Measurements from ENCODE around the gene SNPH. TPM values are rescaled to one million over a fixed set of nuclear protein-coding genes. Genes with fewer than 3 reads are reported as not detected.
A peak's percentile ranks its signal among the peaks of the same experiment; 100 is the strongest.

Gene SNPH
- total and polyA plus RNA-seq, 4 donors = 1.2 to 3.3 (median 2.1) TPM

DNA sequence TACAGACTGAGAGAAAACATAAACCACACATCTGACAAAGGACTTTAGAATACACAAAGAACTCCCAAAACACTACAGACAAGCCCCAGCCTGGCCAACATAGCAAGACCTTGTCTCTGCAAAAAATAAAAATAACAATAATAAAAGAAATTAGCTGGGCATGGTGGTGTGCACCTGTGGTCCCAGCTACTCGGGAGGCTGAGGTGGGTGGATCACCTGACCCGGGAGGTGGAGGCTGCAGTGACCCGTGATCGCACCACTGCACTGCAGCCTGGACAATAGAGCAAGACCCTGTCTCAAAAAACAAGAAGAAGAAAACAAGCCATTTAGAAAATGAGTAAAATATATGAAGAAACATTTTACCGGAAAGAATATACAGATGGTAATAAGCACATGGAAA, 49.7 kb downstream of the SNPH start:
- Histone ChIP-seq H3K36me3 (ENCODE audit: control insufficient read depth in 4 of 4, insufficient read depth in 4 of 4, low read length in 4 of 4) (peaks cover 0 to 3% (median 0%) of the 10 kb centered on the region in 4 donors), H3K4me3 (no peak overlapping the region), H3K9ac (ENCODE audit: insufficient read depth in 1 of 2, low read length in 2 of 2) (no peak overlapping the region), H3K27ac (ENCODE audit: low read depth in 1 of 2, low read length in 1 of 2) (no peak overlapping the region), H3K4me1 (ENCODE audit: control insufficient read depth in 5 of 5, insufficient read depth in 5 of 5, low read length in 5 of 5) (peaks cover 0 to 6% (median 0%) of the 10 kb centered on the region in 5 donors), H3K9me3 (ENCODE audit: control insufficient read depth in 4 of 4, insufficient read depth in 3 of 4, low read length in 3 of 4) (no peaks in the 10 kb centered on the region), H3K27me3 (ENCODE audit: control insufficient read depth in 3 of 3, insufficient read depth in 3 of 3, low read length in 2 of 3) (no peaks in the 10 kb centered on the region)
- ATAC-seq (ENCODE audit: insufficient read depth, low FRiP score) = no peak
- no peak for DNase-seq
- TF ChIP-seq, protein P1, sequence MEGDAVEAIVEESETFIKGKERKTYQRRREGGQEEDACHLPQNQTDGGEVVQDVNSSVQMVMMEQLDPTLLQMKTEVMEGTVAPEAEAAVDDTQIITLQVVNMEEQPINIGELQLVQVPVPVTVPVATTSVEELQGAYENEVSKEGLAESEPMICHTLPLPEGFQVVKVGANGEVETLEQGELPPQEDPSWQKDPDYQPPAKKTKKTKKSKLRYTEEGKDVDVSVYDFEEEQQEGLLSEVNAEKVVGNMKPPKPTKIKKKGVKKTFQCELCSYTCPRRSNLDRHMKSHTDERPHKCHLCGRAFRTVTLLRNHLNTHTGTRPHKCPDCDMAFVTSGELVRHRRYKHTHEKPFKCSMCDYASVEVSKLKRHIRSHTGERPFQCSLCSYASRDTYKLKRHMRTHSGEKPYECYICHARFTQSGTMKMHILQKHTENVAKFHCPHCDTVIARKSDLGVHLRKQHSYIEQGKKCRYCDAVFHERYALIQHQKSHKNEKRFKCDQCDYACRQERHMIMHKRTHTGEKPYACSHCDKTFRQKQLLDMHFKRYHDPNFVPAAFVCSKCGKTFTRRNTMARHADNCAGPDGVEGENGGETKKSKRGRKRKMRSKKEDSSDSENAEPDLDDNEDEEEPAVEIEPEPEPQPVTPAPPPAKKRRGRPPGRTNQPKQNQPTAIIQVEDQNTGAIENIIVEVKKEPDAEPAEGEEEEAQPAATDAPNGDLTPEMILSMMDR (IDR thresholded peaks at IDR 0.05; ENCODE audit: control extremely low read depth, extremely low read depth) = no peak
- WGBS, 2 donors = 83 to 89% methylated on average over 5 of the region's 5 CpGs

DNA sequence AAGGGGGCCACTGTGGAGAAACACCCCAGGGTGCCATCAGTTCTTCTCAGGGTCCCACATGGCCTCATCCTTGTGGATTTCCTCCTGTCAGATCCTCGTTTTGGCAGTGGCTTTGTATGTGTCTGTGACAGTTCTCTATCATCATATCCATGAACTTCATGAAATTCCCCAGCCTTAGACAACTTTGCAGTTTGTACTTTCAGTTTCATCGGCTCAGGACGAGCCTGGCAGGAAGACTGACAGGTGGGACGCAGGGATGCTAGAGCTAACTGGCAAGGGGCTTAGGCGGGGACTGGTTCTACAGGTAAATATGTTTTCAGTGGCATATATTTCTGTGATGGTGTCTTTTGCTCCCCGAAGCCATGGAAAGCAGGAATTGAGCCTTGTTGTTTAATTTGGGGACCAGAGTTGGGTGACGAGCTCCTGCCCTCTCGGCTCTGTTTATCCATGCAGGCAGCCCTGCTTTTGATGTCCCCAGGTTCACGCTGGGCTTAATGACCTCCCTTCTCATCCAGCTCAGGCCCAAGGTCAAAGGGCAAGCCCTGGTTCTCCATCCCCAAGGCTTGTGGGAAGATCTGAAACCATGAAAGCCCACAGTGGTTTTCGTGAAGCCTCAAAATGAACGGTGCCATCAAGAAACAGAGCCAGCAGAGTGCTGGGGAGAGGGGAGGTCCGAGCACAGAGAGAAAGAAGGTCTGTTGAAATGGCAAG, 51.6 kb downstream of the SNPH start:
- no peak overlapping the region for H3K4me3 ChIP-seq
- H3K4me1 ChIP-seq (ENCODE audit: control insufficient read depth in 5 of 5, insufficient read depth in 5 of 5, low read length in 5 of 5) = peaks cover 0 to 9% (median 0%) of the 10 kb centered on the region in 5 donors
- DNase-seq = no peak
- no peak for ATAC-seq (ENCODE audit: insufficient read depth, low FRiP score)
- H3K9me3 ChIP-seq (ENCODE audit: control insufficient read depth in 4 of 4, insufficient read depth in 3 of 4, low read length in 3 of 4) = no peaks in the 10 kb centered on the region
- WGBS, 2 donors = 51 to 63% methylated on average over 12 of the region's 12 CpGs
- TF ChIP-seq, protein P1 (IDR thresholded peaks at IDR 0.05; ENCODE audit: control extremely low read depth, extremely low read depth) = no peak
- no peak overlapping the region for H3K9ac ChIP-seq (ENCODE audit: insufficient read depth in 1 of 2, low read length in 2 of 2)
- H3K27me3 ChIP-seq (ENCODE audit: control insufficient read depth in 3 of 3, insufficient read depth in 3 of 3, low read length in 2 of 3) = no peaks in the 10 kb centered on the region
- peak overlapping the region in 1 of 2 donors; percentile 32 for H3K27ac ChIP-seq (ENCODE audit: low read depth in 1 of 2, low read length in 1 of 2)
- H3K36me3 ChIP-seq (ENCODE audit: control insufficient read depth in 4 of 4, insufficient read depth in 4 of 4, low read length in 4 of 4) = no peaks in the 10 kb centered on the region

DNA sequence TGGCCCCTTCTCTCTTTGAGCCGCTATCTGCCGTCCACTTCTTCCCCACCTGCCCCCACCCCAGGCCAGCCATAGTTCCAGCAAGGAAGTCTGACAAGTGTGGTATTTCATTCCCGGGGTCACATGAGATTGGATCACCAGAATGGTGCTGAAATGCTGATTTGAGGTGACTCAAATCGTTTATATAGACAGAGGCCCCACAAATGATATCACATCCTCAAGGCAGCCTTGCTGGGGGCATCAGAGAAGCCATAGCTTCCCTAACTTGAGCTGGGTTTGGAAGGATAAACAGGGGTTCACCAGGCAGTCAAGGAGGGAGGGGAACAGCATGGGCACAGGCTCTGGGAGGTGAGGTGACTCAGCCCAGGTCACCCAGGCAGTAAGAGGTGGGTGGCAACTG, 53.0 kb downstream of the SNPH start:
- WGBS, 2 donors = 83 to 94% methylated on average over 4 of the region's 4 CpGs
- ATAC-seq (ENCODE audit: insufficient read depth, low FRiP score) = no peak
- Histone ChIP-seq H3K4me3 (no peak overlapping the region), H3K27me3 (ENCODE audit: control insufficient read depth in 3 of 3, insufficient read depth in 3 of 3, low read length in 2 of 3) (no peaks in the 10 kb centered on the region), H3K9ac (ENCODE audit: insufficient read depth in 1 of 2, low read length in 2 of 2) (no peak overlapping the region), H3K9me3 (ENCODE audit: control insufficient read depth in 4 of 4, insufficient read depth in 3 of 4, low read length in 3 of 4) (no peaks in the 10 kb centered on the region), H3K27ac (ENCODE audit: low read depth in 1 of 2, low read length in 1 of 2) (no peak overlapping the region), H3K4me1 (ENCODE audit: control insufficient read depth in 5 of 5, insufficient read depth in 5 of 5, low read length in 5 of 5) (peaks cover 0 to 12% (median 0%) of the 10 kb centered on the region in 5 donors), H3K36me3 (ENCODE audit: control insufficient read depth in 4 of 4, insufficient read depth in 4 of 4, low read length in 4 of 4) (no peaks in the 10 kb centered on the region)
- TF ChIP-seq, protein P1 (IDR thresholded peaks at IDR 0.05; ENCODE audit: control extremely low read depth, extremely low read depth) = no peak
- DNase-seq = no peak
